Natural killer cell (primary cell): ENCODE results near the gene CHAD. TPM values are rescaled to one million over a fixed set of nuclear protein-coding genes. Genes with fewer than 3 reads are reported as not detected.

Experiments used
- ATAC-seq, 3 donors: fragments of 150-1000 bp in 2 of 3; fragments of 200-7000 bp in 1 of 3; cut with Tn5 transposase; 1 replicate in 1 of 3; 2 replicates in 2 of 3; pipeline ENCODE4 v1.10.0; 2021; ENCODE audit warnings: mild to moderate bottlenecking in 2 of 3, moderate library complexity in 2 of 3
- DNase-seq, 2 donors: peaks; one replicate each; pipeline versions ENCODE4 v3.0.0 to v3.0.0-alpha.2; 2013 to 2021; ENCODE audit warnings: mixed read lengths in 1 of 2
- H3K27ac ChIP-seq: one replicate; pipeline ENCODE4 v1.5.1; 2013; ENCODE audit warnings: mild to moderate bottlenecking, low read length
- H3K27me3 ChIP-seq: one replicate; pipeline ENCODE4 v1.6.1; 2013; ENCODE audit warnings: low read length; ENCODE audit not compliant: control insufficient read depth, insufficient read depth
- H3K36me3 ChIP-seq: one replicate; pipeline ENCODE4 v1.6.1; 2013; ENCODE audit warnings: low read length; ENCODE audit not compliant: control insufficient read depth, insufficient read depth
- H3K4me1 ChIP-seq: one replicate; pipeline ENCODE4 v1.6.1; 2013; ENCODE audit warnings: low read length; ENCODE audit not compliant: control insufficient read depth, insufficient read depth
- H3K4me3 ChIP-seq: one replicate; pipeline ENCODE4 v1.5.1; 2013; ENCODE audit warnings: low read length
- H3K9me3 ChIP-seq: one replicate; pipeline ENCODE4 v1.6.1; 2013; ENCODE audit warnings: low read length; ENCODE audit not compliant: control insufficient read depth, insufficient read depth
- H3K27ac Mint-ChIP-seq, 2 donors: one replicate each; pipeline ENCODE4 v1.8.0; 2022; ENCODE audit warnings: mild to moderate bottlenecking in 2 of 2, mixed read lengths in 2 of 2, moderate library complexity in 1 of 2
- H3K27me3 Mint-ChIP-seq, 2 donors: one replicate each; pipeline ENCODE4 v1.8.0; 2022; ENCODE audit warnings: low read depth in 2 of 2, mixed read lengths in 2 of 2
- H3K36me3 Mint-ChIP-seq: one replicate; pipeline ENCODE4 v1.8.0; 2022; ENCODE audit warnings: mixed read lengths
- H3K4me1 Mint-ChIP-seq, 2 donors: one replicate each; pipeline ENCODE4 v1.8.0; 2022; ENCODE audit warnings: mixed read lengths in 2 of 2
- H3K4me3 Mint-ChIP-seq: one replicate; pipeline ENCODE4 v1.8.0; 2022; ENCODE audit warnings: mild to moderate bottlenecking, moderate library complexity, mixed read lengths
- H3K9me3 Mint-ChIP-seq, 2 donors: one replicate each; pipeline ENCODE4 v1.8.0; 2022; ENCODE audit warnings: mixed read lengths in 2 of 2
- CTCF ChIP-seq: fragments of 200-600 bp; IDR thresholded peaks from one replicate; pipeline ENCODE4 v1.8.0; 2022; ENCODE audit warnings: antibody characterized with exemption
- WGBS: methylation state at CpG from one replicate; pipeline ENCODE4 v1.1.7; 2013; ENCODE audit warnings: missing lambda C conversion rate; ENCODE audit not compliant: insufficient coverage; 5-methylcytosine and 5-hydroxymethylcytosine counted together
- intact Hi-C: fragments of 100-400 bp; cut with micrococcal nuclease; formaldehyde crosslinking; loops from one replicate; pipeline ENCODE4 v1.14.2; 2022
- total RNA-seq, 4 donors: library from RNA; stranded (reverse); fragments of 120-200 nt in 1 of 4; gene quantifications; one replicate each; pipeline versions ENCODE4 v1.2.3 to v1.2.4, GENCODE V29; 2013 to 2022

CHAD gene
- total RNA-seq, 3 donors from 2014 or later (not counting 1 experiment from before 2014, with no cell fraction given): 0.60 TPM; not detected in 2

GRCh38 chr17:50453901-50454300 lies 14.8 kb downstream of the CHAD start:
- no peak overlapping the region for H3K27ac ChIP-seq
- H3K4me3 ChIP-seq: no peak overlapping the region
- H3K4me1 ChIP-seq: no peaks in the 10 kb centered on the region
- no peaks in the 10 kb centered on the region for H3K9me3 Mint-ChIP-seq
- DNase-seq (no peak), ATAC-seq (no peak)
- H3K4me3 Mint-ChIP-seq: no peak overlapping the region
- no peaks in the 10 kb centered on the region for H3K27me3 Mint-ChIP-seq
- WGBS: 78% methylated on average over 3 of the region's 3 CpGs
- intact Hi-C loops: no loop called here
- no peaks in the 10 kb centered on the region for H3K36me3 Mint-ChIP-seq
- no peaks in the 10 kb centered on the region for H3K36me3 ChIP-seq
- H3K27ac Mint-ChIP-seq: no peak overlapping the region
- H3K27me3 ChIP-seq: no peaks in the 10 kb centered on the region
- peaks cover 0 to 9% of the 10 kb centered on the region in 2 donors for H3K4me1 Mint-ChIP-seq
- TF ChIP-seq CTCF: no peak
- no peaks in the 10 kb centered on the region for H3K9me3 ChIP-seq

- Histone ChIP-seq H3K4me1 (no peaks in the 10 kb centered on the region), H3K36me3 (no peaks in the 10 kb centered on the region), H3K4me3 (no peak overlapping the region), H3K9me3 (no peaks in the 10 kb centered on the region), H3K27ac (no peak overlapping the region), H3K27me3 (no peaks in the 10 kb centered on the region)
- no peaks in the 10 kb centered on the region for H3K27me3 Mint-ChIP-seq
- DNase-seq (no peak), ATAC-seq (no peak)
- H3K4me3 Mint-ChIP-seq: no peak overlapping the region
- intact Hi-C loops: no loop called here
- H3K36me3 Mint-ChIP-seq: no peaks in the 10 kb centered on the region
- peaks cover 0 to 14% of the 10 kb centered on the region in 2 donors for H3K4me1 Mint-ChIP-seq
- 67% methylated on average over 10 of the region's 10 CpGs for WGBS
- no peaks in the 10 kb centered on the region for H3K9me3 Mint-ChIP-seq
- no peak overlapping the region for H3K27ac Mint-ChIP-seq
- no peak for TF ChIP-seq CTCF
Measured at GRCh38 chr17:50452630-50453300, 15.9 kb downstream of the CHAD start.

GRCh38 chr17:50451943-50452629 lies 16.6 kb downstream of the CHAD start:
- ATAC-seq (no peak), DNase-seq (no peak)
- 71% methylated on average over 6 of the region's 7 CpGs for WGBS
- Mint-ChIP-seq H3K36me3 (no peaks in the 10 kb centered on the region), H3K4me3 (no peak overlapping the region), H3K9me3 (no peaks in the 10 kb centered on the region), H3K27me3 (no peaks in the 10 kb centered on the region), H3K4me1 (peaks cover 0 to 14% of the 10 kb centered on the region in 2 donors), H3K27ac (no peak overlapping the region)
- H3K4me3 ChIP-seq: no peak overlapping the region
- no peak overlapping the region for H3K27ac ChIP-seq
- no peaks in the 10 kb centered on the region for H3K27me3 ChIP-seq
- no peaks in the 10 kb centered on the region for H3K9me3 ChIP-seq
- no peak for TF ChIP-seq CTCF
- H3K4me1 ChIP-seq: no peaks in the 10 kb centered on the region
- no peaks in the 10 kb centered on the region for H3K36me3 ChIP-seq
- intact Hi-C loops: no loop called here
